Measurements from ENCODE around the gene SPTY2D1.

DNA sequence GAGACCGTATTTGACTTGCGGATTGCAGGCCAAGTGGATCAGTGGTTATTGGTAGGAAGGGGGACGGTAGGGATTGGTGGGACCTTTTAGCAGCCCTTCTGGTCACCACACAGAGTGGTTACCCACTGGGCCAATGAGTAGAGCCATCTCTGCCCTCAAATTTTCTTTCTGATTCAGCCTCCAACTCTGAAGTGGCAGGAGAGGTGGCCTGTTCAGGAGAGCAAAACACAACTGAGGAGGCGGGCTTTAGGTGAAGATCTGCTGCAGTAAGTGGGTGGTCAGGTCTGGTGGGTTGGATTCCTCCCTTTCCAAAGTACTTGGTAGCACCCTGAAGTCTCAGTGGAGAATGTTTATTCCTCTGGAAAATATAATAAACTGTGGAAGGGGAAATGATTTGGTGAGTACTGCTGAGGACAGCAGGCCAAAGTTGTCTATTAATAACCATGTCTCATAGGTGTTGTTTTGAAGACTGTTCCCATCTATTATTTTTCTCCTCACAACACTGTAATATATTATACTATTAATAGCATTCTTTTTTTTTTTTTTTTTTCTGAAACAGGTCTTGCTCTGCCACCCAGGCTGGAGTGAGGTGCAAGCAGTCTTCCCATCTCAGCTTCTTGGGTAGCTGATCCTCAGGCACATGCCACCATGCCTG is 33.1 kb downstream of the SPTY2D1 start:
- TF ChIP-seq, protein P1, sequence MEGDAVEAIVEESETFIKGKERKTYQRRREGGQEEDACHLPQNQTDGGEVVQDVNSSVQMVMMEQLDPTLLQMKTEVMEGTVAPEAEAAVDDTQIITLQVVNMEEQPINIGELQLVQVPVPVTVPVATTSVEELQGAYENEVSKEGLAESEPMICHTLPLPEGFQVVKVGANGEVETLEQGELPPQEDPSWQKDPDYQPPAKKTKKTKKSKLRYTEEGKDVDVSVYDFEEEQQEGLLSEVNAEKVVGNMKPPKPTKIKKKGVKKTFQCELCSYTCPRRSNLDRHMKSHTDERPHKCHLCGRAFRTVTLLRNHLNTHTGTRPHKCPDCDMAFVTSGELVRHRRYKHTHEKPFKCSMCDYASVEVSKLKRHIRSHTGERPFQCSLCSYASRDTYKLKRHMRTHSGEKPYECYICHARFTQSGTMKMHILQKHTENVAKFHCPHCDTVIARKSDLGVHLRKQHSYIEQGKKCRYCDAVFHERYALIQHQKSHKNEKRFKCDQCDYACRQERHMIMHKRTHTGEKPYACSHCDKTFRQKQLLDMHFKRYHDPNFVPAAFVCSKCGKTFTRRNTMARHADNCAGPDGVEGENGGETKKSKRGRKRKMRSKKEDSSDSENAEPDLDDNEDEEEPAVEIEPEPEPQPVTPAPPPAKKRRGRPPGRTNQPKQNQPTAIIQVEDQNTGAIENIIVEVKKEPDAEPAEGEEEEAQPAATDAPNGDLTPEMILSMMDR (IDR thresholded peaks at IDR 0.05): no peak
- TF ChIP-seq POLR2A (IDR thresholded peaks at IDR 0.05): no peak

Measured in Peyer's patch (tissue), 4 donors.